ENCODE data around the gene METTL13.

The METTL13 gene

DNA sequence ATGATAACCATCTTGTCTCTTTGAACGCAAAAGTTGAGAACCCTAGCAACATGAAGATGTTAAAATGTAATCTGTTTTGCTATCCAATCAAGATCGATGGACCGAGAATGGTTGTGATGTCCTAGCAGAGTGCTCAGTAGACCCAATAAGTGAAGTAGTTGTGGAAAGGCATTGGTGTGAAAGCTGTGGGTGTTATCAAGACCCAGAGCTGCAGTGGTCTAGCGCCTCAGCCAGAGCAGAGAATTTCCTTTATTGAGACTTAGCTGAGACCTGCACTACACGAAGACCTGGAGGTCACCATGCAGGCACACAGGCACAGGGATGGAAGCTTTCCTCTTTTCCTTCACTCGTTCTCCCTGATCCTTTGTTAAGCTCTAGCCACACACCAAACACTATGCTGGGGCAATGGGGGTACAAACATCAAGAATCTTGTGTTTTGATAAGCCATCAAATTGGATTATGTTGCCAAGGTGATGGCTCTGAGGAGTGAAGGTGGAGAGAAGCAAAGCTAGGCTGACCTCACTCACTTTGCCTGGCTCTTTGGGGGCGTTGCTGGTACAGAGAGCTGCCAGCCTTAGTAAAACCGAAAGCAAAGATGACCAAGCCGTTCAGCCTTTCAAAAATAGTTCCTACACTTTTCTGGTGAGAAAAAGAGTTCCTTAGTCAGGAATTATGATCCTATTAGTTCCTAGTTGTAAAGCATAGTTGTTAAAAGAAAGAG lies 24.1 kb downstream of the METTL13 start:
- peak; percentile 99 for DNase-seq

DNA sequence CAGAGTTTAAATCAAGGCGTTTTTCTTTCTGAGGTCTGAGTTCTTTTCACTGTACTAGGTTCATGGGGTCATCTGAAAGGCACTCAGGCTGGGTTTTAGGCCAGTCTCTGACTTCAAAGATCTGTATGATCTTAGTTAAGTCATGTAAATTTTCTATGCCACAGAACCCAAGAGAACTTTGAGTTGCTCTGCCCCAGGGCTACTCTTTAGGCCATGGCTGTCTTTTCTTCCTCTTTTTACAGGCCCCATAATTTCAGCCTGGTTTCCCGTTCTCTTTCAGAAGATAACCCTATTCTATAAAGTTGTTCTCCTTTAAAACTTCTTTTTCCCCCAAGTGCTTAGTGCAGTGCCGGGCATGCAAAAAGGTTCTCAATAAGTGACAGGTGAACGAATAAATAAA lies 26.1 kb downstream of the METTL13 start:
- DNase-seq, result no peak

DNA sequence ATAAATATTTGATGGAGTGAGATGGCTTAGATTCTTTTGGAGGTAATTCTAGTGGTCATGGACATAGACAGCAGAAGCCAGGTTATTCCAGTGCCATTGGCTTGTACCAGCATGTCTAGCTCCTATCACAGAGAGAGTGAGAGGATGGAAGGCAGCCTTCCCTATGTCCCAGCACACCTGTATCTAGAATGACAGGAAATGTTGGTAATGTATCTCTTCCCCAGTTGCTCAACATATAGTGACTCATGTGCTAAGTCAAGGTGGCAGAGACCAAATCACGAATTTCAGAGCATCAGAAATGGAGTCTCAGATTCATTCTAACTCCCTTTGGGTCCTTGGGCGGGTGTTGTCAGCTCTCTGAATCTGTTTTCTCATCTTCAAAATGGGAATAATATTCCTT lies 28.4 kb downstream of the METTL13 start:
- DNase-seq, result no peak

DNA sequence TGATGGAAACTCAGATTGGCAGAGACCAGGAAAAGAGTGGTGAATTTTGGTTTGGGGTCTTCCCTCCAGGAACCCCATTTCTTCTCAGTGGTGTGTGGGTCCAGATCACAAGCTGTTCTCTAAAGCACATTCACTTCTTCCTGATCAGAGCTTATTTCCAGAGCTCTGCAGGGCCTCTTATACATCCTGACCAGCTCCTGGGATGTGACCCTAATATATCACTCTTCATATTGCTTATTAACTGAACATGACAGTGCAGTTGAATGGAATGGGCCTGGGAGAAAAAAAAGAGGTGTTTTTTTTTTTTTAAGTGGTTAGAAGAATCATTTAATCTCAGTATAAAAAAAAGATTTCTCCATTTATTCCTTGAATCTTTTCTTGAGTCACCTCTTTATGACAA lies 30.2 kb downstream of the METTL13 start:
- no peak for DNase-seq

DNA sequence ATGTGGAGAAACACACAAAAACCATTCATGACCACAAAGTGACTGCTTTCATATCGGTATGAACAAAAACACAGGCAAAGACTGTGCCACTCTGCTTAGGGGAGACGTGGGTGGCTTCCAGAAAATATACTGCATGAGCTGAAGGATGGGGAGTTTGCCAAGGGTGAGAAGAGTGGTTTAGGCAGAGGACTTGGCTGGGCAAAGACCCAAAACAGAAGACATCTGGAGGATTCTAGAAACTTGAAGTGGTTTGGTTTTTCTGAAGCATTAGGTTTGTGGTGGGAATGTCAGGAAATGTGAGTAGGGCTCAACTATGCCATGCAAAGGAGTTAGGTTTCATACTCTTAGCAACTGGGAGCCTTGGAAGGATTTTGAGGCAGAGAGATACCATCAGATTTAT lies 33.2 kb downstream of the METTL13 start:
- no peak for DNase-seq

DNA sequence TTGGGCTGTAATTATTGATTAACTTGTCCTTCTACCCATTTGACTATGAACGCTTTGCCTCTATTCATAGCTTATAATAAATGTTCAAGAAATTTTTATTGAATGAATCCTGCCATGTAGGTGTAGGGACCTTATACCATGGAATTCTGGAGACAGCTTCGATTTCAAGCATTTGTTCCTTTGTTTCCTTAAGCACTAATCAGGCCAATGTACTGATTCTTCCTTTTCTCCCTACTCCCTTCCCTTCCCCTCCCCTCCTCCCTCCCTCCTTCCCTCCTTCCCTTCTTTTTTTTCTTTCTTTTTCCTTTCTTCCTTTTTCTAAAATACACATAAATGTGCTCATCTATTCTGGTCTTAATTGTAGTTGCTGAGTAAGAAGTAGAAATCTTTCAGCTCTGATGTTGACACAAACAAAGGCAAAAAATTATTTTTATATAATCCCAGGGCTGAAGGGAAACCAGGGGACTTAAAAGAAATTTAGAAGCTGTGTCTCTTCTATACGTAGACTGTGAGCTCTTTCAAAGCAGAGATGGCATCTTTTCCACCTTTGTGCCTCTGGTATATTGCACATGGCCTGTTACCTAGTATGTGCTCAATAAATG lies 34.9 kb downstream of the METTL13 start:
- DNase-seq, result no peak

DNA sequence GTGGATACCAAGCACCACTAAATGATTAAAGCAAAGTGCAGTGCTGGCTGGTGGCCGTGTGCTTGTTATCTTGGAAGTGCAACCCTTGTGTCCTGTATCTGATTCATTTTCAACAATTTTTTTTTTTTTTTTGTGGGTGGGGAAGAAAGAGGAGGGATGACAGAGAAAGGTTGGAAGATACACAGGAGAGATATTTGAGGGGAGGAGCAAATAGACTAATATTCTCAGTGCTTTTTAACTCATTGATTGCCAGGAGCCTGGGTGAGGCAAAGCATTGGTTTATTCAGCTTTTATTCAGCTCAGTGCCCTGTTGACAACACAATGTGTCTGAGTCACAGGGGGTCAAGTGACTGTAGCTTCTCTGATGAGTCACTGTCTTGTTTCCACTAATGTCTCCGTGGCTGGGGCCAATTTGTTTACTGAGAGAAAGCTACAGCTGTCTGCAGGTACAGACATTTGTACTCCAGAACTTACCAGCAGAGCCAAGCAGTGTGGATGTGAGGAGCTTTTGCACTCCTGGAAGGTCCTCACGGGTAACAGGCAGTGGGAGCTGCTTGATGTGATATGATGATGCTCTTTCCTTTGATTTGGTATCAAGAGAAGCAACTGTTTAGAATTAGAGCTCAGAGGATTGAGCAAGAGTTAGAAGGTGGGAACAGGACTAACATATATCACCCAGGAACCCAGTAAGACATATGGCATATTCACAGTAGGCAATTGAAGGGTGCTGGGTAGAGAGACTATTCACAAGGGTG lies 36.2 kb downstream of the METTL13 start:
- DNase-seq, result no peak

DNA sequence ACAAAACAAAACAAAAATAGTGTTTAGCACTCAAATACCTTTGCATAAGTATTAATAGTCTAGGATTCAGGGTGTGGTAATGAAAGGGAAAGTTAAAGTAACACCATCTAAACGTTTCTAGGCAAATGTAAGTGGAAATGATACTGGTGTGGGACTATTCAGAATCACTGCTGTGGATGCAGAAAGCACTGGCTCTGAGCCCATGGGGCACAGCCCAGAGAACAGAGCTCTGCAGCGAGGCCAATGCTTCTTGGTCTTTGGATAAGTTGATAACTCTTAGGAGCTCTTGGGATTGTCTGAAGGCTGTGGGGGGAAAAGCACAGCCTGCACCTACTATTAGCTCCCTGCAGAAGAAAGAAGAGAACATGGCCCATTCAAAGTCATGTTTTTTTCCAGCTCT lies 38.5 kb downstream of the METTL13 start:
- DNase-seq, result no peak

DNA sequence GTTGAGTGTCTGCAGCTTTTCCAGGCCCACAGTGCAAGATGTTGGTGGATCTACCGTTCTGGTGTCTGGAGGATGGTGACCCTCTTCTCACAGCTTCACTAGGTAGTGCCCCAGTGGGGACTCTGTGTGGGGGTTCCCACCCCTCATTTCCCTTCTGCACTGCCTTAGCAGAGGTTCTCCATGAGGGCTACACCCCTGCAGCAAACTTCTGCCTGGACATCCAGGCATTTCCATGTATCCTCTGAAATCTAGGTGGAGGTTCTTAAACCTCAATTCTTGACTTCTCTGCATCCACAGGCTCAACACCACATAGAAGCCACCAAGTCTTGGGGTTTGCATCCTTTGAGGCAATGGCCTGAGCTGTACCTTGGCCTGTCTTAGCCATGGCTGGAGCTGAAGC lies 45.5 kb downstream of the METTL13 start:
- no peak for DNase-seq

DNA sequence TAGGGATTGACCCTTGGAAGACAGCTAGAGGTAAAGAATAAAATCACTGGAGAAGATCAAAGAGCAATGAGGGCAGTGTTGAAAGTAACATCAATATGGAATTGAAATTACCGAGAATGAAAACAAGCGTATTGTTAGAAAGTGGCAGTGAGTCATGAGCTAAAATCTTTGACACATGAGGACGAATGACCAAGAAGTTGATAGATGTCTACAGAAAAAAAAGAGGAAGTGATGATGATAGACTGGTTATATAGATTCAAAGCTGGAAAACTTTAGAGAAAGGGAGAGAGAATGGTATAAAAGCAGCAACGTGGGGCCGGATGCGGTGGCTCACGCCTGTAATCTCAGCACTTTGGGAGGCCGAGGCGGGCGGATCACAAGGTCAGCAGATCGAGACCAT lies 47.3 kb downstream of the METTL13 start:
- no peak for DNase-seq

DNA sequence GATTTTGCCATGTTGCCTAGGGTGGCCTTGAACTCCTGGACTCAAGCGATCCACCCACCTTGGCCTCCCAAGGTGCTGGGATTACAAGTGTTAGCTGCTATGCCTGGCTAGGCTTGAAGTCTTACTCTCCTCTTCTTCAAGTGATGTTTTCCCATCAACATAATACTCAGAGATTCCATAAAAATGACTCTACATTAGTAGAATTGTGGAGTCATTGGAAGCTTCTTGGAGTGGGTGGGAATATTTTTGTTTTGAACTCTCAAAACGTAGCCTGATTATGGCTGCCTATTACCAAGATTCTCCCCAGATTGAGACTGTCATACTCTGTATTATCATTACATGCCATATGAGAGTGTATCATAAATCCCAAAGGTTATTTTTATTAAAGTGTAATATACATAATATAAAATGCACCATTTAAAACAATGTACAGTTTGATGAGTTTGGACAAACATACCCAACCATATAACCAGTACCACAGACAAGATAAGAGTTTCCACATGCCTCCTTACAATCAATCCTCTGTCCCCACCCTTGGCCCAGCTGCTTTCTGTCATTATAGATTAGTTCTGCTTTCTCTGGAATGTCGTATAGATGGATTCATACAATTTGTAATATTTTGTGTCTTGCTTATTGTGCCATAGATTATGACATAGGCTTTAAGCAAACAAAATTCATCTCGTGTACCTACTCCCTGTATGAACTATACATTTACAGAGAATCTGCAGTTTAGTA lies 51.8 kb downstream of the METTL13 start:
- DNase-seq, result no peak

DNA sequence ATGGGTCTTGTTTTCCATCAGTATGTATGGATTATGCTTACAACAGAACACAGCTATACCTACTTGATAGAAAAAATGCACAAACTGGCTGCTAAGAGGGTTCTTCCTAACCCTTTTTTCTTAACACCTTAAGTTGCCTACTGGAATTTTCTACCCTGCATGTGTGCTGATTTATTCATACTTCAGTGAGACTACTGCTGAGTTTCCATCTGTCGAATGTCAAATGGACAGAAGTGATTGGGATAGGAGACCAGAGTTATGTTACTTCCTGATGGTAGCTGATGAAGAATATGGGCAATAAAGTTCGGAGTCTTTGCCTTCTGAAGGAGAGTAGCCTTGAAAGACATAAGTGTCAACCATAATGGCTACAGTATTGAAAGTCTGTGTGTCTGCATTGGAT lies 53.4 kb downstream of the METTL13 start:
- no peak for DNase-seq

DNA sequence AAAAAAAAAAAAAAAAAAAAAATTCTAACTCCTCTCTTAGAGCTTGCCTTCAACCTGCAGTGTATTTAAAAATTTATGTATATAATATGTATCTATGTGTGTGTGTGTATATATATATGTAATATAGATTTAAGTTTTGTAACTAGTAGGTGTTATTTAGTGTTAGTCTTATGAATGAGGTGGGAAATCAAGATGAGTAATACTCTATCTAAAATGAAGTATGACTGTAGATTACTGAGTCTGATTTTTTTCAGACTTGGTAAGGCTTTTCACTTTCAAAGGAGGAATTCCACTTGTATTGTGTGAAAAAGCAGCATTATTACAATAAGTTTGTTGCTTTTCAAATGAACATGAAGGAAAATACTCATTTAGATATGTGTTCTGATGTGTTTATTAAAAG lies 54.4 kb downstream of the METTL13 start:
- no peak for DNase-seq

DNA sequence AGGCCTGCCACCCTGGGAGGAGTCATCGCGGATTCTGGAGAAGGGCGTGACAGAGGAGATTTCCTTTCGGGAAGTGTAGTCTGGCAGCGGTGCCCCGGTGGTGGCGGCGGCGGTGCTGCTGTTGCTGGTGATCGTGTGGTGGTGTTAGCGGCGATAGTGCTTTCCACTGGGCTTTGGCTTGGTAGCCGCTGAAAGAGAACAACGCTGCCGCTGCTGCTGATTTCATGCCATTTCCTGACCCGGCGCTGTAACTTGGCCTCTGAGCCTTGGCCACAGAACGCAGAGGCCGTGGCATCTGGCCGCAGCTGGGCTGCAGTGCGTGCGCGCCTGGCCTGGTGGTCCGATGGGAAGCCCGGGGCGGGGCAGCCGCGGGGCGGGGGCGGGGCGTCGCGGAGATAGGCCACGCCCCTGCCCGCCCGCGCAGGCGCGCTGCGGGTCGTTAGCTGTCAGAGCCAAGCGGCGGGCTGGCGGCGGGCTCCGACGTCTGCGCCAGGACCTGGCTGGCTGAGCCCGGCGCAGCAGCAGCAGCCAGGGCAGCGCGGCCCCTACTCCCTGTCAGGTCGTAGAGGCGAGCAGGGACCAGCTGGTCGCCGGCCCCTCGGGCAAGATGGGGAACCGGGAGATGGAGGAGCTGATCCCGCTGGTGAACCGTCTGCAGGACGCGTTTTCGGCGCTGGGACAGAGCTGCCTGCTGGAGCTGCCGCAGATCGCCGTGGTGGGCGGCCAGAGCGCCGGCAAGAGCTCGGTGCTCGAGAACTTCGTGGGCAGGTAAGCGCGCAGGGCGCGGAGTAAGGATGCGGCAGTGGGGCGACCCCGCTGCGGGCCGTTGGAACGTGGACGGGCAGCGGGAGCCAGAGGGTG lies 59.8 kb downstream of the METTL13 start, which contains the start of gene DNM3:
TSS of gene DNM3 (plus strand) at position 449 of the 861 bp plus-strand sequence. CDS start at position 608, 159 bp downstream.
- peak; percentile 90 for DNase-seq

DNA sequence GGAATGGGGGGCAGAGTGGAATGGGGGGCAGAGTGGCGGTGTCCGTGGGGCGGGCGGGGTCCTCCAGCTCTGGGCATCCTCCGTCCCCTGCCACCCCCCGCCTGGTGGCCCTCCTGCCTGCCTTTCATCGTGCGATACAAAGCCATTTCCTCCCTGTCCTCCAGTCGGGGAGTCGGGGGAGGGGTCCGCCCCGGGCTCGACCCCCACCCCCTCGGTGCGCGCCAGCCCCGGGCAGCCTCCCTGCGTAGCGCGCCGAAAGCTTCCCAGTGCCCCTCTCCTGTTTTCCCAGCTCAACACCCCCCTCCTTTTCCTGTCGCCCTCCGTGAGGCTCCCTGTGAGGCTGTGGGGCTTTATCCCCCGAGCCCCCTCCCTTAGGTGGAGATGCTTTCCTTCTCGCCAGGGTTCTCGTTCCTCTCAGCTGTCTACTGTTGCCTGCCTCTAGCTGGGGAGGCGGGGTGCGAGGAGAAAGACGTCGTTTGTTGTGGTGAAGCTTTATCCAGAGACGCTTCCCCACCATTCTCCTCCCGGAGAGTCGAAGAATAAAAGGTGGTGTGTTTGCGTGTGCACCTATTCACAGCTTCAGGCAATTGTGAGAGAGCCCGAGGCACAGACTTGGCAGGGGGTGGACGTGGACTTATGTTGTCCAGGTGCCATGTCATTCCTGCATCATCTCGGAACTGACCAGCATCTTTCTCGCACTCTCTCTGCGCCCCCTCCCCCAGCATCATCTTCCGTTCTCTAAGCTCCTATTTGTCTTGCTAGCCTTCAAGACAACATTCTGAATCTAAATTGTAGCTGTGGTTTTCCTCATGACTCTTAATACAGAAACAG lies 60.7 kb downstream of the METTL13 start:
- DNase-seq, result peak; percentile 68

DNA sequence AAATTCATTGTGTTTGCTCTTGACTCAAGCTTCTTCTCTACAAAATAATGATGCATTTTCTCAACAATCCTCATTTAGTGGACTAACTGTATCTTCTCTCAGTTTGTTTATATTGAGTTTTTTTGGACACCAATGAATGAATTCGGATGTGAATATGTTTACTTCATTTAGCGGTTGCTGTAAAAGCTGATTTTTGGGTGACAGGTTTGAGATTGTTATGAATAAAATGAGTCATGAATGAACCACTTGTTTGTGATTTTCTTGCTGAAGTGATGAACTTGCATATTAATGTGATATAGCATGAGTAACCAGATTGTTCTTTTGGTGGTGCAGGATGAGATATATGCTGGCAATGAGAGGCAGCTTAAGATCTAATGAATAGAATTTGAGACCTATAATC lies 62.9 kb downstream of the METTL13 start:
- no peak for DNase-seq

DNA sequence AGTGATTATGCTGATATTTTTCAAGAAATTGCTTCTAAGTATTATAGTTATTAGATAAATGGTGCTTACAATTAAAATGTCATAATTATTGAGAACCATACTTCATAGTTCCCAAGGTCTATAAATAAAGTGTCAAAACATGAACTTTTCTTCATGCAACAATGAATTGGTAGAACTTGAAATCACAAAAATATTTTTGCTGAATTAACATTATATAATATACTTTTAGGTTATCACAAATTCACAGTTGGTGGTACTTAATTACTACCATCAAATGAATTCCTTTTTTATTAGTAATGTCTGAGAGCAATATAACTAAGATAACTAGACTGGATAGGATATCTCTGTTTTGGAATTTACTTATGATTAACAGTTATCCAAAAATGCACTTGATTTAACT lies 64.5 kb downstream of the METTL13 start:
- no peak for DNase-seq

Measured in NCI-H82 (cell line).